ENCODE measurements around the gene ANKAR.
"Not testable (repeated sequence)": the region's sequence is repeated elsewhere in the genome, so short reads cannot be mapped to it uniquely, and the experiment has no call there.

The ANKAR gene

GRCh38 chr2:189674374-189675112, at the start of gene ANKAR:
Gene ANKAR (plus strand): TSS chr2:189674670. CDS start chr2:189676491, 1,821 bp downstream.
- DNase-seq, result peak; percentile 76

- no peak for DNase-seq
Observed at GRCh38 chr2:189625636-189626035, 48.8 kb upstream of the ANKAR start.

- DNase-seq, result no peak
Observed at GRCh38 chr2:189627789-189628188, 46.7 kb upstream of the ANKAR start.

GRCh38 chr2:189628817-189629530, 45.5 kb upstream of the ANKAR start:
- DNase-seq, result no peak

GRCh38 chr2:189629531-189630453, 44.7 kb upstream of the ANKAR start:
- no peak for DNase-seq

- DNase-seq, result no peak
Observed at GRCh38 chr2:189631849-189632248, 42.6 kb upstream of the ANKAR start.

- peak; percentile 14 for DNase-seq
Observed at GRCh38 chr2:189633392-189633811, 41.1 kb upstream of the ANKAR start.

- DNase-seq, result no peak
Observed at GRCh38 chr2:189635353-189635752, 39.1 kb upstream of the ANKAR start.

GRCh38 chr2:189638301-189639006, 36.0 kb upstream of the ANKAR start:
- no peak for DNase-seq

GRCh38 chr2:189639007-189639609, 35.4 kb upstream of the ANKAR start:
- no peak for DNase-seq

GRCh38 chr2:189641002-189641401, 33.5 kb upstream of the ANKAR start:
- no peak for DNase-seq

GRCh38 chr2:189641590-189641989, 32.9 kb upstream of the ANKAR start:
- no peak for DNase-seq

GRCh38 chr2:189646521-189646920, 27.9 kb upstream of the ANKAR start:
- no peak for DNase-seq

GRCh38 chr2:189648846-189649509, 25.5 kb upstream of the ANKAR start:
- no peak for DNase-seq

- DNase-seq, result no peak
Observed at GRCh38 chr2:189651284-189651683, 23.2 kb upstream of the ANKAR start.

GRCh38 chr2:189653464-189653863, 21.0 kb upstream of the ANKAR start:
- DNase-seq, result not testable (repeated sequence)

GRCh38 chr2:189654641-189655040, 19.8 kb upstream of the ANKAR start:
- no peak for DNase-seq

- peak; percentile 29 for DNase-seq
Observed at GRCh38 chr2:189657867-189658266, 16.6 kb upstream of the ANKAR start.

GRCh38 chr2:189658306-189659212, 15.9 kb upstream of the ANKAR start:
- DNase-seq, result peak; percentile 33

- DNase-seq, result no peak
Observed at GRCh38 chr2:189659734-189660133, 14.7 kb upstream of the ANKAR start.

GRCh38 chr2:189660803-189661147, 13.7 kb upstream of the ANKAR start:
- DNase-seq, result no peak
